LoVo (cell line): Measurements from ENCODE around the gene MAPT.
"Not testable (repeated sequence)": the region's sequence is repeated elsewhere in the genome, so short reads cannot be mapped to it uniquely, and the experiment has no call there.

Experiments
- DNase-seq: peaks from one replicate; pipeline ENCODE4 v3.0.0-alpha.2; 2016; ENCODE audit warnings: low spot score

Gene MAPT

DNA sequence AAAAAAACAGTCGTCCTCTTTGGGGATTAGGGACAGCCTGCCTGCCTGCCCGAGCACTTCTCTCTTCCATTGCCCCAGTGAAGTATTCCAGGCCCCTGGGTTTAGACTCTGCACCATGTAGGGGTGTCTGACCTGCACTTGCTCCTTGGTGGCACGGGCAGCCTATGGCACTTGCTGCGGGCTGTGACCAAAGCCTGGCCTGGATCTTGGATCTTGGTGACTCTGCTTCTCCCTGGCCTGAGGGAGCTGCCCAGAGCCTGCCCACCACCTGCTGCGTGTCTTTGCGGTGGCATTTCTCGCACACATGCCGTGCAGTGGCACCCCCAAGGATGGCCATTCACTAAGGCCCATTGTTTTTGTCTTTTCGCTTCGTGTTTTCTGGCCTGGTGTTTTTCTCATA lies 98.5 kb downstream of the MAPT start:
- DNase-seq, result no peak

DNA sequence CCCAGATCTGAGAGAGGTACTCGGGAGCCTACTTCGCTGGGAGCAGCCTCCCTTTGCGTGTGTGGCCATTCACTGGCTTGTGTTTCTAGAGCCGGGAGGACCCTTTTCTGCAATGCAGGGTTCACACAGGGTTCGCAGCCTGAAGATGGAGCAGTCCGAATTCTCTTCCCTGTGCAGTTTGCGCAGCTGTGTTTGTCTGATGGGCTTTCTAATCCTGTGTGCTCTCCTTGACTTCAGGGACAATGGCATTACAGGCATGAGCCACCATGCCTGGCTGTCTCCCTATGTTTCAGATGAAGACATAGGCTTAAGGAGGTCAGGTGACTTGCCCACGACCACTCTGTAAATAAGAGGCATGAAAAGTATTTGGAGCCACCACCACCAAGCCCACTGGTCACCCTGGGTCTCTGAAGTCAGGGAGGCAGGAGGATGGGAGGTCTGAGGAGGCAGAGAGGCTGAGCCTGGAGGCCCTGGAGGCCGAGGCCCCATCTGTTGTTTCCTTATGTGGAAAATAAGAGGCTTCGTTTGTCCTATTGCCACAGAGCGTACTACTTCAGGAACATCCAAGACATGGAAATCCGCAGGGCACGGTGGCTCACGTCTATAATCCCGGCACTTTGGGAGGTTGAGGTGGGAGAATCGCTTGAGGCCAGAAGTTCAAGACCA lies 99.7 kb downstream of the MAPT start:
- DNase-seq, result no peak

DNA sequence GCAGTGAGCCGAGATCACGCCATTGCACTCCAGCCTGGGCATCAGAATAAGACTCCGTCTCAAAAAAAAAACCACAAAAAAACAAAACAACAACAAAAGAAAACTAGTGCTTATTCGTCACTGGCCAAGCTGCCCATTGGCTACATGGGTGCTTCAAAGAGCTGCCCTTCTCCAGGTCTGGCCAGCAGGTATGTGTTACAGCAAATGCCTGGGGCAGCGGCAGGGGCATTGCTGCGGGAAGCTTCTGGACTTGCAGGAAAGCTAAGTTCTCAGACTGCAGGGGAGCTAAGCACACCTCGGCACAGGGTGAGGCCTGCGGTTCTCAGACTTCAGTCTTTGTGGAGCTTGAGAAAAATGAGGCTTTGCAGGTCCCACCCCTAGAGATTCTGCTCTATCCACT lies 100.6 kb downstream of the MAPT start:
- DNase-seq, result no peak

DNA sequence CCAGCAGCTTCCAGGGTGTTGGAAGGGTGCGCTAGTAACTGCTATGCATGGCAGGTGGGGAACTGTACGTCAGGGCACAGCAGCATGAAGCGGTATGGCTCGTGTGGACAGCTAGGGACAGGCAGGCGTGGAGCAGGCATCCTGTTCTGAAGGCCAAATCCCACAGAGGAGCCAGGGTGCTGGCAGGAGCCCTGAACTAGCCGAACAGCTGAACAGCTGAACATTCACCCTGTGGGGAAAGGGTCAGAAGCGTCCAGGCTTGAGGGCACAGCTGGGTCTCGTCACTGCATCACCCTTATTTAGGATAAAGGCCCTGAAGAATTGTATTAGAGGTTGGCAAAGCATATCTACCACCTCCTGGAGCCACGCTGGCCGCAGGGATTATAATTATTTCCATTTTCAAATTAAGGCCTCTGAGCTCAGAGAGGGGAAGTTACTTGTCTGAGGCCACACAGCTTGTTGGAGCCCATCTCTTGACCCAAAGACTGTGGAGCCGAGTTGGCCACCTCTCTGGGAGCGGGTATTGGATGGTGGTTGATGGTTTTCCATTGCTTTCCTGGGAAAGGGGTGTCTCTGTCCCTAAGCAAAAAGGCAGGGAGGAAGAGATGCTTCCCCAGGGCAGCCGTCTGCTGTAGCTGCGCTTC lies 101.4 kb downstream of the MAPT start:
- no peak for DNase-seq

DNA sequence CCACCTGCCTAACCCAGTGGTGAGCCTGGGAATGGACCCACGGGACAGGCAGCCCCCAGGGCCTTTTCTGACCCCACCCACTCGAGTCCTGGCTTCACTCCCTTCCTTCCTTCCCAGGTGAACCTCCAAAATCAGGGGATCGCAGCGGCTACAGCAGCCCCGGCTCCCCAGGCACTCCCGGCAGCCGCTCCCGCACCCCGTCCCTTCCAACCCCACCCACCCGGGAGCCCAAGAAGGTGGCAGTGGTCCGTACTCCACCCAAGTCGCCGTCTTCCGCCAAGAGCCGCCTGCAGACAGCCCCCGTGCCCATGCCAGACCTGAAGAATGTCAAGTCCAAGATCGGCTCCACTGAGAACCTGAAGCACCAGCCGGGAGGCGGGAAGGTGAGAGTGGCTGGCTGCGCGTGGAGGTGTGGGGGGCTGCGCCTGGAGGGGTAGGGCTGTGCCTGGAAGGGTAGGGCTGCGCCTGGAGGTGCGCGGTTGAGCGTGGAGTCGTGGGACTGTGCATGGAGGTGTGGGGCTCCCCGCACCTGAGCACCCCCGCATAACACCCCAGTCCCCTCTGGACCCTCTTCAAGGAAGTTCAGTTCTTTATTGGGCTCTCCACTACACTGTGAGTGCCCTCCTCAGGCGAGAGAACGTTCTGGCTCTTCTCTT lies 102.1 kb downstream of the MAPT start:
- DNase-seq, result no peak

DNA sequence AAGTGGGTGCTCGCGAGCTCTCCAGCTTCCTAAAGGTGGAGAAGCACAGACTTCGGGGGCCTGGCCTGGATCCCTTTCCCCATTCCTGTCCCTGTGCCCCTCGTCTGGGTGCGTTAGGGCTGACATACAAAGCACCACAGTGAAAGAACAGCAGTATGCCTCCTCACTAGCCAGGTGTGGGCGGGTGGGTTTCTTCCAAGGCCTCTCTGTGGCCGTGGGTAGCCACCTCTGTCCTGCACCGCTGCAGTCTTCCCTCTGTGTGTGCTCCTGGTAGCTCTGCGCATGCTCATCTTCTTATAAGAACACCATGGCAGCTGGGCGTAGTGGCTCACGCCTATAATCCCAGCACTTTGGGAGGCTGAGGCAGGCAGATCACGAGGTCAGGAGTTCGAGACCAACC lies 102.8 kb downstream of the MAPT start:
- no peak for DNase-seq

DNA sequence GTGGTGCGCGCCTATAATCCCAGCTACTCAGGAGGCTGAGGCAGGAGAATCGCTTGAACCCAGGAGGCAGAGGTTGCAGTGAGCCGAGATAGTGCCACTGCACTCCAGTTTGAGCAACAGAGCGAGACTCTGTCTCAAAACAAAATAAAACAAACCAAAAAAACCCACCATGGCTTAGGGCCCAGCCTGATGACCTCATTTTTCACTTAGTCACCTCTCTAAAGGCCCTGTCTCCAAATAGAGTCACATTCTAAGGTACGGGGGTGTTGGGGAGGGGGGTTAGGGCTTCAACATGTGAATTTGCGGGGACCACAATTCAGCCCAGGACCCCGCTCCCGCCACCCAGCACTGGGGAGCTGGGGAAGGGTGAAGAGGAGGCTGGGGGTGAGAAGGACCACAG lies 103.3 kb downstream of the MAPT start:
- no peak for DNase-seq

DNA sequence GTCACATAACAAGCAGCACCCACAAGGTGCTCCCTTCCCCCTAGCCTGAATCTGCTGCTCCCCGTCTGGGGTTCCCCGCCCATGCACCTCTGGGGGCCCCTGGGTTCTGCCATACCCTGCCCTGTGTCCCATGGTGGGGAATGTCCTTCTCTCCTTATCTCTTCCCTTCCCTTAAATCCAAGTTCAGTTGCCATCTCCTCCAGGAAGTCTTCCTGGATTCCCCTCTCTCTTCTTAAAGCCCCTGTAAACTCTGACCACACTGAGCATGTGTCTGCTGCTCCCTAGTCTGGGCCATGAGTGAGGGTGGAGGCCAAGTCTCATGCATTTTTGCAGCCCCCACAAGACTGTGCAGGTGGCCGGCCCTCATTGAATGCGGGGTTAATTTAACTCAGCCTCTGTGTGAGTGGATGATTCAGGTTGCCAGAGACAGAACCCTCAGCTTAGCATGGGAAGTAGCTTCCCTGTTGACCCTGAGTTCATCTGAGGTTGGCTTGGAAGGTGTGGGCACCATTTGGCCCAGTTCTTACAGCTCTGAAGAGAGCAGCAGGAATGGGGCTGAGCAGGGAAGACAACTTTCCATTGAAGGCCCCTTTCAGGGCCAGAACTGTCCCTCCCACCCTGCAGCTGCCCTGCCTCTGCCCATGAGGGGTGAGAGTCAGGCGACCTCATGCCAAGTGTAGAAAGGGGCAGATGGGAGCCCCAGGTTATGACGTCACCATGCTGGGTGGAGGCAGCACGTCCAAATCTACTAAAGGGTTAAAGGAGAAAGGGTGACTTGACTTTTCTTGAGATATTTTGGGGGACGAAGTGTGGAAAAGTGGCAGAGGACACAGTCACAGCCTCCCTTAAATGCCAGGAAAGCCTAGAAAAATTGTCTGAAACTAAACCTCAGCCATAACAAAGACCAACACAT lies 104.9 kb downstream of the MAPT start, which contains the start of gene STH:
Gene STH, plus strand, starts transcription at position 264 of the 913 bp plus-strand sequence. Its CDS starts 30 bp downstream, at position 294.
- no peak for DNase-seq

DNA sequence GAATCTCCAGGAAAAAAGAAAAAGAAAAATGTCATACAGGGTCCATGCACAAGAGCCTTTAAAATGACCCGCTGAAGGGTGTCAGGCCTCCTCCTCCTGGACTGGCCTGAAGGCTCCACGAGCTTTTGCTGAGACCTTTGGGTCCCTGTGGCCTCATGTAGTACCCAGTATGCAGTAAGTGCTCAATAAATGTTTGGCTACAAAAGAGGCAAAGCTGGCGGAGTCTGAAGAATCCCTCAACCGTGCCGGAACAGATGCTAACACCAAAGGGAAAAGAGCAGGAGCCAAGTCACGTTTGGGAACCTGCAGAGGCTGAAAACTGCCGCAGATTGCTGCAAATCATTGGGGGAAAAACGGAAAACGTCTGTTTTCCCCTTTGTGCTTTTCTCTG lies 105.5 kb downstream of the MAPT start:
- no peak for DNase-seq

DNA sequence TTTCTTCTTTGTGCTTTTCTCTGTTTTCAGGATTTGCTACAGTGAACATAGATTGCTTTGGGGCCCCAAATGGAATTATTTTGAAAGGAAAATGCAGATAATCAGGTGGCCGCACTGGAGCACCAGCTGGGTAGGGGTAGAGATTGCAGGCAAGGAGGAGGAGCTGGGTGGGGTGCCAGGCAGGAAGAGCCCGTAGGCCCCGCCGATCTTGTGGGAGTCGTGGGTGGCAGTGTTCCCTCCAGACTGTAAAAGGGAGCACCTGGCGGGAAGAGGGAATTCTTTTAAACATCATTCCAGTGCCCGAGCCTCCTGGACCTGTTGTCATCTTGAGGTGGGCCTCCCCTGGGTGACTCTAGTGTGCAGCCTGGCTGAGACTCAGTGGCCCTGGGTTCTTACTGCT lies 105.9 kb downstream of the MAPT start:
- no peak for DNase-seq

DNA sequence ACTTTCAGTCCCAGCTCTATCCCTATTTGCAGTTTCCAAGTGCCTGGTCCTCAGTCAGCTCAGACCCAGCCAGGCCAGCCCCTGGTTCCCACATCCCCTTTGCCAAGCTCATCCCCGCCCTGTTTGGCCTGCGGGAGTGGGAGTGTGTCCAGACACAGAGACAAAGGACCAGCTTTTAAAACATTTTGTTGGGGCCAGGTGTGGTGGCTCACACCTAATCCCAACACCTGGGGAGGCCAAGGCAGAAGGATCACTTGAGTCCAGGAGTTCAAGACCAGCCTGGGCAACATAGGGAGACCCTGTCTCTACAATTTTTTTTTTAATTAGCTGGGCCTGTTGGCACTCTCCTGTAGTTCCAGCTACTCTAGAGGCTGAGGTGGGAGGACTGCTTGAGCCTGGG lies 106.4 kb downstream of the MAPT start:
- no peak for DNase-seq

DNA sequence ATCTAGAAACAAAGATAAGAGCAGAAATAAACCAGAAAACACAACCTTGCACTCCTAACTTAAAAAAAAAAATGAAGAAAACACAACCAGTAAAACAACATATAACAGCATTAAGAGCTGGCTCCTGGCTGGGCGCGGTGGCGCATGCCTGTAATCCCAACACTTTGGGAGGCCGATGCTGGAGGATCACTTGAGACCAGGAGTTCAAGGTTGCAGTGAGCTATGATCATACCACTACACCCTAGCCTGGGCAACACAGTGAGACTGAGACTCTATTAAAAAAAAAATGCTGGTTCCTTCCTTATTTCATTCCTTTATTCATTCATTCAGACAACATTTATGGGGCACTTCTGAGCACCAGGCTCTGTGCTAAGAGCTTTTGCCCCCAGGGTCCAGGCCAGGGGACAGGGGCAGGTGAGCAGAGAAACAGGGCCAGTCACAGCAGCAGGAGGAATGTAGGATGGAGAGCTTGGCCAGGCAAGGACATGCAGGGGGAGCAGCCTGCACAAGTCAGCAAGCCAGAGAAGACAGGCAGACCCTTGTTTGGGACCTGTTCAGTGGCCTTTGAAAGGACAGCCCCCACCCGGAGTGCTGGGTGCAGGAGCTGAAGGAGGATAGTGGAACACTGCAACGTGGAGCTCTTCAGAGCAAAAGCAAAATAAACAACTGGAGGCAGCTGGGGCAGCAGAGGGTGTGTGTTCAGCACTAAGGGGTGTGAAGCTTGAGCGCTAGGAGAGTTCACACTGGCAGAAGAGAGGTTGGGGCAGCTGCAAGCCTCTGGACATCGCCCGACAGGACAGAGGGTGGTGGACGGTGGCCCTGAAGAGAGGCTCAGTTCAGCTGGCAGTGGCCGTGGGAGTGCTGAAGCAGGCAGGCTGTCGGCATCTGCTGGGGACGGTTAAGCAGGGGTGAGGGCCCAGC lies 107.3 kb downstream of the MAPT start:
- no peak for DNase-seq

DNA sequence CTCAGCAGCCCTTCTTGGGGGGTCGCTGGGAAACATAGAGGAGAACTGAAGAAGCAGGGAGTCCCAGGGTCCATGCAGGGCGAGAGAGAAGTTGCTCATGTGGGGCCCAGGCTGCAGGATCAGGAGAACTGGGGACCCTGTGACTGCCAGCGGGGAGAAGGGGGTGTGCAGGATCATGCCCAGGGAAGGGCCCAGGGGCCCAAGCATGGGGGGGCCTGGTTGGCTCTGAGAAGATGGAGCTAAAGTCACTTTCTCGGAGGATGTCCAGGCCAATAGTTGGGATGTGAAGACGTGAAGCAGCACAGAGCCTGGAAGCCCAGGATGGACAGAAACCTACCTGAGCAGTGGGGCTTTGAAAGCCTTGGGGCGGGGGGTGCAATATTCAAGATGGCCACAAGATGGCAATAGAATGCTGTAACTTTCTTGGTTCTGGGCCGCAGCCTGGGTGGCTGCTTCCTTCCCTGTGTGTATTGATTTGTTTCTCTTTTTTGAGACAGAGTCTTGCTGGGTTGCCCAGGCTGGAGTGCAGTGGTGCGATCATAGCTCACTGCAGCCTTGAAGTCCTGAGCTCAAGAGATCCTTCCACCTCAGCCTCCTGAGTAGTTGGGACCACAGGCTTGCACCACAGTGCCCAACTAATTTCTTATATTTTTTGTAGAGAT lies 108.1 kb downstream of the MAPT start:
- DNase-seq, result peak; percentile 62

DNA sequence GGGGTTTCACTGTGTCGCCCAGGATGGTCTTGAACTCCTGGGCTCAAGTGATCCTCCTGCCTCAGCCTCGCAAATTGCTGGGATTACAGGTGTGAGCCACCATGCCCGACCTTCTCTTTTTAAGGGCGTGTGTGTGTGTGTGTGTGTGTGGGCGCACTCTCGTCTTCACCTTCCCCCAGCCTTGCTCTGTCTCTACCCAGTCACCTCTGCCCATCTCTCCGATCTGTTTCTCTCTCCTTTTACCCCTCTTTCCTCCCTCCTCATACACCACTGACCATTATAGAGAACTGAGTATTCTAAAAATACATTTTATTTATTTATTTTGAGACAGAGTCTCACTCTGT lies 108.6 kb downstream of the MAPT start:
- DNase-seq, result no peak

DNA sequence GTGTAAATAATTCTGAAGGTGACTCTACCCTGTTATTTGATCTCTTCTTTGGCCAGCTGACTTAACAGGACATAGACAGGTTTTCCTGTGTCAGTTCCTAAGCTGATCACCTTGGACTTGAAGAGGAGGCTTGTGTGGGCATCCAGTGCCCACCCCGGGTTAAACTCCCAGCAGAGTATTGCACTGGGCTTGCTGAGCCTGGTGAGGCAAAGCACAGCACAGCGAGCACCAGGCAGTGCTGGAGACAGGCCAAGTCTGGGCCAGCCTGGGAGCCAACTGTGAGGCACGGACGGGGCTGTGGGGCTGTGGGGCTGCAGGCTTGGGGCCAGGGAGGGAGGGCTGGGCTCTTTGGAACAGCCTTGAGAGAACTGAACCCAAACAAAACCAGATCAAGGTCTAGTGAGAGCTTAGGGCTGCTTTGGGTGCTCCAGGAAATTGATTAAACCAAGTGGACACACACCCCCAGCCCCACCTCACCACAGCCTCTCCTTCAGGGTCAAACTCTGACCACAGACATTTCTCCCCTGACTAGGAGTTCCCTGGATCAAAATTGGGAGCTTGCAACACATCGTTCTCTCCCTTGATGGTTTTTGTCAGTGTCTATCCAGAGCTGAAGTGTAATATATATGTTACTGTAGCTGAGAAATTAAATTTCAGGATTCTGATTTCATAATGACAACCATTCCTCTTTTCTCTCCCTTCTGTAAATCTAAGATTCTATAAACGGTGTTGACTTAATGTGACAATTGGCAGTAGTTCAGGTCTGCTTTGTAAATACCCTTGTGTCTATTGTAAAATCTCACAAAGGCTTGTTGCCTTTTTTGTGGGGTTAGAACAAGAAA lies 109.8 kb downstream of the MAPT start:
- no peak for DNase-seq

DNA sequence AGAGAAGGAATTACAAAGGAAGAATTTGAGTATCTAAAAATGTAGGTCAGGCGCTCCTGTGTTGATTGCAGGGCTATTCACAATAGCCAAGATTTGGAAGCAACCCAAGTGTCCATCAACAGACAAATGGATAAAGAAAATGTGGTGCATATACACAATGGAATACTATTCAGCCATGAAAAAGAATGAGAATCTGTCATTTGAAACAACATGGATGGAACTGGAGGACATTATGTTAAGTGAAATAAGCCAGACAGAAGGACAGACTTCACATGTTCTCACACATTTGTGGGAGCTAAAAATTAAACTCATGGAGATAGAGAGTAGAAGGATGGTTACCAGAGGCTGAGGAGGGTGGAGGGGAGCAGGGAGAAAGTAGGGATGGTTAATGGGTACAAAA lies 111.7 kb downstream of the MAPT start:
- DNase-seq, result not testable (repeated sequence)

DNA sequence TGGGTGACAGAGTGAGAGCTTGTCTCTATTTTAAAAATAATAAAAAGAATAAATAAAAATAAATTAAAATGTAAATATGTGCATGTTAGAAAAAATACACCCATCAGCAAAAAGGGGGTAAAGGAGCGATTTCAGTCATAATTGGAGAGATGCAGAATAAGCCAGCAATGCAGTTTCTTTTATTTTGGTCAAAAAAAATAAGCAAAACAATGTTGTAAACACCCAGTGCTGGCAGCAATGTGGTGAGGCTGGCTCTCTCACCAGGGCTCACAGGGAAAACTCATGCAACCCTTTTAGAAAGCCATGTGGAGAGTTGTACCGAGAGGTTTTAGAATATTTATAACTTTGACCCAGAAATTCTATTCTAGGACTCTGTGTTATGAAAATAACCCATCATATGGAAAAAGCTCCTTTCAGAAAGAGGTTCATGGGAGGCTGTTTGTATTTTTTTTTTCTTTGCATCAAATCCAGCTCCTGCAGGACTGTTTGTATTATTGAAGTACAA lies 113.2 kb downstream of the MAPT start:
- DNase-seq, result no peak

DNA sequence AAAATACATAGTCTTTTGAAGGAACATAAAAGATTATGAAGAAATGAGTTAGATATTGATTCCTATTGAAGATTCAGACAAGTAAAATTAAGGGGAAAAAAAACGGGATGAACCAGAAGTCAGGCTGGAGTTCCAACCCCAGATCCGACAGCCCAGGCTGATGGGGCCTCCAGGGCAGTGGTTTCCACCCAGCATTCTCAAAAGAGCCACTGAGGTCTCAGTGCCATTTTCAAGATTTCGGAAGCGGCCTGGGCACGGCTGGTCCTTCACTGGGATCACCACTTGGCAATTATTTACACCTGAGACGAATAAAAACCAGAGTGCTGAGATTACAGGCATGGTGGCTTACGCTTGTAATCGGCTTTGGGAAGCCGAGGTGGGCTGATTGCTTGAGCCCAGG lies 114.2 kb downstream of the MAPT start:
- no peak for DNase-seq

DNA sequence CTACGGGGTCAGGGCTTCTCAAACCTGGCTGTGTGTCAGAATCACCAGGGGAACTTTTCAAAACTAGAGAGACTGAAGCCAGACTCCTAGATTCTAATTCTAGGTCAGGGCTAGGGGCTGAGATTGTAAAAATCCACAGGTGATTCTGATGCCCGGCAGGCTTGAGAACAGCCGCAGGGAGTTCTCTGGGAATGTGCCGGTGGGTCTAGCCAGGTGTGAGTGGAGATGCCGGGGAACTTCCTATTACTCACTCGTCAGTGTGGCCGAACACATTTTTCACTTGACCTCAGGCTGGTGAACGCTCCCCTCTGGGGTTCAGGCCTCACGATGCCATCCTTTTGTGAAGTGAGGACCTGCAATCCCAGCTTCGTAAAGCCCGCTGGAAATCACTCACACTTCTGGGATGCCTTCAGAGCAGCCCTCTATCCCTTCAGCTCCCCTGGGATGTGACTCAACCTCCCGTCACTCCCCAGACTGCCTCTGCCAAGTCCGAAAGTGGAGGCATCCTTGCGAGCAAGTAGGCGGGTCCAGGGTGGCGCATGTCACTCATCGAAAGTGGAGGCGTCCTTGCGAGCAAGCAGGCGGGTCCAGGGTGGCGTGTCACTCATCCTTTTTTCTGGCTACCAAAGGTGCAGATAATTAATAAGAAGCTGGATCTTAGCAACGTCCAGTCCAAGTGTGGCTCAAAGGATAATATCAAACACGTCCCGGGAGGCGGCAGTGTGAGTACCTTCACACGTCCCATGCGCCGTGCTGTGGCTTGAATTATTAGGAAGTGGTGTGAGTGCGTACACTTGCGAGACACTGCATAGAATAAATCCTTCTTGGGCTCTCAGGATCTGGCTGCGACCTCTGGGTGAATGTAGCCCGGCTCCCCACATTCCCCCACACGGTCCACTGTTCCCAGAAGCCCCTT lies 115.6 kb downstream of the MAPT start:
- DNase-seq, result peak; percentile 48
